ENCODE results near the gene CEBPG.

CEBPG gene

GRCh38 chr19:33394723-33395560 is 21.4 kb downstream of the CEBPG start:
- DNase-seq (ENCODE audit: low read depth, low spot score) = no peak

GRCh38 chr19:33395561-33396550 is 22.3 kb downstream of the CEBPG start:
- DNase-seq (ENCODE audit: low read depth, low spot score) = no peak

- DNase-seq (ENCODE audit: low read depth, low spot score) = no peak
These were observed 23.4 kb downstream of the CEBPG start for GRCh38 chr19:33396701-33397535.

DNA sequence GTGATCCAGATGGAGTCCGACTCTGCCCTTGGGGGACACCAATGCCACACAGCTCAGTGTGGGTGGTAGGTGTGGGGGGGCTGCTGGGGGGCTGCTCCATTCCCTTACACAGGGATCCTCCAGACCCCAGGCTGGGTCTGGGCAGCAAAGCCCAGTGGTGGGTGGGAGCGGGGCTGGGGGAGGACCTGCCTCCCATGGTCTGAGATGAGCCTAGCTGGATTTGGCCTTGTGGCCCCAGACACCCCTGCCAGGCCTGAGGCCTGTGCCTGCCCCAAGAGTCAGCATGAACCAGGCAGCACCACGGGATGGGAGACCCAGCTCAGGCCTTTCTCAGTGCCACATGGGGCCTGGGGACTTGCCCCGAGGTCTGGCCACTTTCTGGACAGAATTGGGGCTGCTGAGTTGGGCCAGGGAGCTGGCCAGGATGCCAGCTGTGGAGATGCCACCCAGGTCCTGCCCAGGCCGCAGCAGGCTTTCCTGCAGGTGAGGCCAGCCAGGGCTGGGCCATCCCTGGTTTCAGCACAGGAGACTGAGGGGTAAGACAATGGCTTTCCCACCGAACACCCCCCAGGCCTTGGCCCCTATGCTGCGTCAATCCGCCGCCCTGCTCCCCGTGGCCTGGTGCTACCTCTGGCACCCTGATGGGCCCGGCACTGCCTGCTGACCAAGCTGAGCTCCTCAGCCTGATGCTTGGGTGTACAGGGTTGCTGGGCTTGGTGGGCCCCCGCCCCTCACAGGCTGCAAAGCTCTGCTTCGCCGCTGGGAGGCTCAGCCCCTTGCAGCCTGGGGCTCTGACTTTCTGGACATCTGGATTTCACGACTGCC is 24.2 kb downstream of the CEBPG start:
- DNase-seq (ENCODE audit: low read depth, low spot score) = no peak

DNA sequence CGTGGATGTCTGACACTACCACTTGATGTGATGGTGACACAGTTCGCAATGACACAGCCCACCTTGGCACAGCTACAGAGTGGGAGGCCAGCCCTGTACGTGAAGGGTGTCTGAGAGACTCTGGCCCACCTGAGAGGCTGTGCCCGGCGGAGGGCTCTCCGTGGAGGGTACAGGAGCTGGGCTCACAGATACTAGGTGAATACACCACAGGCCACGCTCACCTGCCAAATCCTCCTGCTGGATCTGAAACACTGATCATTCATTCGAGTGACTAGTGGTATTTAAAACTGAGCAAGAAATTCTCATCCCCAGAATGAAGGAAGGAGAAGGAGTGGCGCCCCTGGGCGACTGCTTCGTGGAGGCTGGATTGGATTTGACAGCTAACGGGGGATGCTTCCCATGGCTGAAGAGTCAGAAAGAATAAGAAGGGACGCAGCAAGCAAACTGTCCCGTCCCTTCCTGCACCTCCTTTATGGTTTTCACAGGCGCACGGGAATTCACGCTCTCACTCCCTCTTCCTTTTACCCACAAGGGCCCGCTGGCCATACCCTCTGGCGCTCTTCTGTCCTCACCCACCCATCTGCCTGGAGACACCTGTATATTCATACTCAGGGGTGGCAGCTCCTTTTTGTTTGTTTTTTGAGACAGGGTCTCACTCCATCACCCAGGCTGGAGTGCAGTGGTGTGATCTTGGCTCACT is 25.0 kb downstream of the CEBPG start:
- DNase-seq (ENCODE audit: low read depth, low spot score) = no peak

GRCh38 chr19:33399081-33399744 is 25.7 kb downstream of the CEBPG start:
- no peak for DNase-seq (ENCODE audit: low read depth, low spot score)

- no peak for DNase-seq (ENCODE audit: low read depth, low spot score)
These were observed 26.5 kb downstream of the CEBPG start for GRCh38 chr19:33399745-33400681.

DNA sequence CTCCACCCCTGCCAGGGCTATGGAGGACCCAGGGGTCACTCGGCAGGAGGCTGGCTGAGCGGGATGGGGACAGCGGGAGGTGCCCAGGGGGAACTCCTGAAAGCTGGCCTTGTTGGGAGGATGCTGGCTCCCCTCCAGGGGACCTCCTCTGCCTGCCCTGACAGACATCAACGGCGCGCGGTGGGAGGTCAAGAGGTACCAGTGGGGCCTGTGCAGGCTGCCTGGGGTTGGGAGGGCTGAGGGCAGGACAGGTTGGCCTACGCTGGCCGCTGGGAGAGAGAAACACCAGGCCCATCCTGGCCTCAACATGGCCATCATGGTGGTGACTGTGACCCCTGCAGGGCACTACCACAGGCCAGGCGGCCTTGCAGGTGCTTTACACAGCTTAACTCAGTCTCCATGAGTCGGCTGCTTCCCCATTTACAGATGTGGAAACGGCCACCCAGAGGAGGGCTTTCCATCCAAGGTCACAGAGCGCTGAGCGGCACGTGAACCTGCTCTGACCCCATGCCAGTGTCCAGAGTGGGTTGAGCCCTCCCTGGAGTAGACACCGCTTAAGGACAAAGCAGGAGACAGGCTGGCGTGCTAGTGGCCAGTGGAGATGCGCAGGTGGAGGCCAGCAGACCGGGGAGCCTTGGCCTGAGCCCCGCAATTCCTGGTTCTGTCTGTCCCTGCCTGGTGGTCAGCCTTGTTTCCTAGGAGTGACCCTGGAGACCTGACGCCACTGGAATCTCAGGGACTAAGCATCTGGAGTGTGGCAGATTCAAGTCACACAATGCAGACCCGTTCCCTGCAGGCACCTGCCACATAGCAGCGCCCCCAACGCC is 27.6 kb downstream of the CEBPG start:
- DNase-seq (ENCODE audit: low read depth, low spot score) = no peak

DNA sequence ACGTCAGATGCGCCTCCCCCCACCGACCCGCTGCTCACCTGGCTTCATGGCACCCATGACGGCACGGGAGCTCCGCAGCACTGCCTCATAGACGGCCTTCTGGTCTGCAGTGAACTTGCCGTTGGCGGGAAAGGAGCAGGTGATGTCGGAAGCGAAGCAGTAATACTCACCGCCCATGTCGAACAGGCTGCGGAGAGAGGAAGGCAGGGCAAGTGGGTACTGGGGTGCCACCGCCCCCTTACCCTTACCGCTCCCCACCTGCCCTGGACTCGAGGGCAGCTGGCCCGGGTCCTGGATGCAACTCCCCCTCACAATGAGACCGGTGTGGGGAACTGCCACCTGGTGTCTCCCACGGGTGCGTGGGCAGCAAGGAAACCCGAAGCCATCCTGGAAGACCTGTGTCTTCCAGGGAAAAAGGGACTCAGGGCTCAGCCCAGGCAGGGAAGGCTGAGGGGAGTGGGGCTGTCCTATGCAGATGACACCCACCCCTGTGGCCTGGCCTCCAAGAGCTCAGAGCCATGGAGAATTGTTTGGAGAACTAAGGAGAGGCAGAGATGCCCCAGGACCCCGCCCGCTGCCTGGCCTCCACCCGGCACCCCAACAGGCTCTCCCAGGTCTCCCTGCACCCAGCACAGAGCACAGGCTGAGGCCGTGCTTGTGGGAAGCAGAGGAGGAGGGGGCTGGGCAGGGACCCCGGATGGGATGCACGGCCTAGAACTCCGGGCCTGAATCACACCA is 28.3 kb downstream of the CEBPG start:
- no peak for DNase-seq (ENCODE audit: low read depth, low spot score)

- DNase-seq (ENCODE audit: low read depth, low spot score) = no peak
These were observed 29.1 kb downstream of the CEBPG start for GRCh38 chr19:33402421-33403220.

GRCh38 chr19:33403221-33403972 is 29.9 kb downstream of the CEBPG start:
- DNase-seq (ENCODE audit: low read depth, low spot score) = no peak

GRCh38 chr19:33403973-33404304 is 30.4 kb downstream of the CEBPG start:
- no peak for DNase-seq (ENCODE audit: low read depth, low spot score)

- DNase-seq (ENCODE audit: low read depth, low spot score) = no peak
These were observed 31.2 kb downstream of the CEBPG start for GRCh38 chr19:33404506-33405253.

GRCh38 chr19:33405254-33405552 is 31.7 kb downstream of the CEBPG start:
- DNase-seq (ENCODE audit: low read depth, low spot score) = no peak

Measured in activated naive CD8-positive, alpha-beta T cell treated with anti-CD3 and anti-CD28 coated beads, Interleukin-2, amount 50 U/mL, for 16 hours (primary cell).